Astrocyte of the cerebellum (primary cell): ENCODE measurements around the gene MSGN1.

Experiments
- DNase-seq: peaks from one replicate; pipeline ENCODE4 v3.0.0-alpha.2; 2011; ENCODE audit warnings: low read depth
- H3K4me3 ChIP-seq: 2 replicates; pipeline ENCODE4 v1.5.1; 2011; ENCODE audit warnings: mild to moderate bottlenecking, low read depth, low read length, moderate library complexity
- in situ Hi-C: cut with HindIII; loops from 2 replicates; pipeline ENCODE4 v1.10.0; 2017; ENCODE audit warnings: low sequenced_read_pairs
- TF ChIP-seq, protein P1 (sequence below): IDR thresholded peaks from 2 replicates; pipeline ENCODE4 v1.5.1; 2012; ENCODE audit warnings: low read length, low read depth, moderate library complexity, mild to moderate bottlenecking; ENCODE audit errors: missing control alignments

The MSGN1 gene

DNA sequence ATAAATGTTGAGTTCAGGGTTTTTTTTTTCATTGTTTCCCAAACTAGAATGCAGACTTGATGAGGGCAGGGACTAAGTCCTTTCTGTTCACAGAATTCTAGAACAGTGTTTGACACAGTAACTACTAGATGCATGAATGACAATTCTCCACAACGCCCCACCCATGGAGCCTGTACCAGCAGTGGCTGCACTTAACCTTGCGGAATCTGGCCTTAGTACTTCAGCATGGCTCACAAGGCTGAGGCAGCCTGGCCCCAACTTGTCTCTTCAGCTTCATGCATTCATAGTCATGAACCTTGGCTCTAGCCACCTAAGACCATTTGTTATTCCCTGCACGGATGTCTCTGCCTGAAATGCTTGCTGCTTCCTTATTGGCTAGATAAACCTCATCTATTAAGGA, 29.5 kb upstream of the MSGN1 start:
- TF ChIP-seq, protein P1, sequence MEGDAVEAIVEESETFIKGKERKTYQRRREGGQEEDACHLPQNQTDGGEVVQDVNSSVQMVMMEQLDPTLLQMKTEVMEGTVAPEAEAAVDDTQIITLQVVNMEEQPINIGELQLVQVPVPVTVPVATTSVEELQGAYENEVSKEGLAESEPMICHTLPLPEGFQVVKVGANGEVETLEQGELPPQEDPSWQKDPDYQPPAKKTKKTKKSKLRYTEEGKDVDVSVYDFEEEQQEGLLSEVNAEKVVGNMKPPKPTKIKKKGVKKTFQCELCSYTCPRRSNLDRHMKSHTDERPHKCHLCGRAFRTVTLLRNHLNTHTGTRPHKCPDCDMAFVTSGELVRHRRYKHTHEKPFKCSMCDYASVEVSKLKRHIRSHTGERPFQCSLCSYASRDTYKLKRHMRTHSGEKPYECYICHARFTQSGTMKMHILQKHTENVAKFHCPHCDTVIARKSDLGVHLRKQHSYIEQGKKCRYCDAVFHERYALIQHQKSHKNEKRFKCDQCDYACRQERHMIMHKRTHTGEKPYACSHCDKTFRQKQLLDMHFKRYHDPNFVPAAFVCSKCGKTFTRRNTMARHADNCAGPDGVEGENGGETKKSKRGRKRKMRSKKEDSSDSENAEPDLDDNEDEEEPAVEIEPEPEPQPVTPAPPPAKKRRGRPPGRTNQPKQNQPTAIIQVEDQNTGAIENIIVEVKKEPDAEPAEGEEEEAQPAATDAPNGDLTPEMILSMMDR, result no peak
- no peak for DNase-seq
- in situ Hi-C loops, result no loop called here
- H3K4me3 ChIP-seq, result no peak overlapping the region

DNA sequence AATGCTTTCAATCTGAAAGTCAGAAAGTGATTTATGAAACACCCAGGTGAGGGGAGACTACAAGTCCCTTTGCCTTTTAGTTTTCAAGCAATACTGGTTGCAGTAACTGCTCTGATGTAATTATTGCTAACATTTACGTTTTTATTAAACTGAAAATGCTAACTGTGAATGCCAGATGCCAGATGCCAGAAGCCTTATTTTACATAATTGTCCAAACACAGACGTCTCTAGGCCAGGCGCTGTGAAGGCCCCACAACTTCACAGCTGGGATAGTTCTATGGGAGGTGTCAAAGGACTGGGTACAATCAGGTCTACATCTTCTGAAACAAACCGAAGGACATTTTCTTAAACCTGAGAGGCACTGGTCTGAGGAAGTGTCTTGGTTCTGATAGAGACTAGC, 27.5 kb upstream of the MSGN1 start:
- in situ Hi-C loops, result no loop called here
- no peak overlapping the region for H3K4me3 ChIP-seq
- DNase-seq, result no peak
- TF ChIP-seq, protein P1, result no peak

DNA sequence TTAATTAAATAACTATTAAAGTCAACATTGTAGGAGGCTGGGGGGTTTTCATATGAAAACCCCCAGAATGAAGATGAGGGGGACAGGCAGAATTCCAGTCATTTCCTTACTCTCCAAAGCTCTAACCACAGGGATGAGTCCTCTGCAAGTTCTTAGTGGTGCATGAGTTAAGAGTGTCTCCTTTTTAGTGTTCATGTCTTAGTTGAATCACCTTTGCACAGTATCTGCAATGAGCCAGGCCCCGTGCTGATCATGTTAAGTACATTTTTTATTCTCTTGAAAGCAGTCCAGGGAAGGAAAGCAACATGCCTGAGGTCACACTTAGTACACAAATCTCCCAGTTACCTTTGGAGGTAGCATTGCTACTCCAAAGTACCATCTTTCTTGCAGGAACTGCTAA, 25.7 kb upstream of the MSGN1 start:
- H3K4me3 ChIP-seq, result no peak overlapping the region
- TF ChIP-seq, protein P1, result no peak
- DNase-seq, result no peak
- in situ Hi-C loops, result no loop called here

DNA sequence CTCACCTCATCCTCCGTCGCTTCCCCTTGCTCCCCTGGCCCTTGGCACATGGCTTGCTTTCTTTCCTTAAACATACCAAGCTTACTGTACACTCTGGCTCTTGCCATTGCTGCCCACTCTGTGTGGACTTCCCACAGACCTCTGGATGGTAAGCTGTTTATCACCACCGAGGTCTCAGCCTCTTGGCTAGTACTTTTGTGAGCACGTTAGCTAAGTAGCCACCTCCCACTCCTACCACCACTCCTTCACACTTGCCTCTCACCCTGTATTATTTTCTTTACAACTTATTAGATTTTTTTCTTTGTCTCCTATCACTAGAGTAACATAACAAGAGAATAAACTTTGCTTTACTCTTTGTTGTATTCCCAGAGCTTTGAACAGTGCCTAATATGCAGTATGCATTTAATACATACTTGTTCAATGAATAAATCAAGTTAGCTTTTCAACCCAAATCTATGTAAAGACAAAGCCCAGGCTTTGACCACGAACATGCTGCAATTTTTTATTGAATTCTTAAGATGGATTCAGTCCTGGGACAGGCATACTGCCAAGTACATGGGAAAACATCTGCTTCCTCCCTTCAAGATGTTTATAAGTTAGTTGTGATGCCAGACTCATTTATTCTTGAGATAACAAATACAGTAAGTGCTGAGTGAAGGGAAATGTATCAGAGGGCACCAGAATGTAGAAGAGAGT, 25.0 kb upstream of the MSGN1 start:
- H3K4me3 ChIP-seq, result no peak overlapping the region
- peak; percentile 78 for DNase-seq
- TF ChIP-seq, protein P1, result no peak
- in situ Hi-C loops, result no loop called here

GRCh38 chr2:17791817-17792130, 24.5 kb upstream of the MSGN1 start:
- no peak for DNase-seq
- in situ Hi-C loops, result no loop called here
- no peak overlapping the region for H3K4me3 ChIP-seq
- TF ChIP-seq, protein P1, result no peak

GRCh38 chr2:17792515-17792914, 23.7 kb upstream of the MSGN1 start:
- no peak for DNase-seq
- in situ Hi-C loops, result no loop called here
- H3K4me3 ChIP-seq, result no peak overlapping the region
- TF ChIP-seq, protein P1, result no peak
